HG02885 (cell line): Measurements from ENCODE around the gene MBP.

ENCODE experiments used
- ATAC-seq: cut with Tn5 transposase; IDR thresholded peaks from one replicate; pipeline ENCODE4 v1.9.1; 2021; ENCODE audit warnings: mild to moderate bottlenecking; ENCODE audit not compliant: unreplicated experiment, poor library complexity

Gene MBP

DNA sequence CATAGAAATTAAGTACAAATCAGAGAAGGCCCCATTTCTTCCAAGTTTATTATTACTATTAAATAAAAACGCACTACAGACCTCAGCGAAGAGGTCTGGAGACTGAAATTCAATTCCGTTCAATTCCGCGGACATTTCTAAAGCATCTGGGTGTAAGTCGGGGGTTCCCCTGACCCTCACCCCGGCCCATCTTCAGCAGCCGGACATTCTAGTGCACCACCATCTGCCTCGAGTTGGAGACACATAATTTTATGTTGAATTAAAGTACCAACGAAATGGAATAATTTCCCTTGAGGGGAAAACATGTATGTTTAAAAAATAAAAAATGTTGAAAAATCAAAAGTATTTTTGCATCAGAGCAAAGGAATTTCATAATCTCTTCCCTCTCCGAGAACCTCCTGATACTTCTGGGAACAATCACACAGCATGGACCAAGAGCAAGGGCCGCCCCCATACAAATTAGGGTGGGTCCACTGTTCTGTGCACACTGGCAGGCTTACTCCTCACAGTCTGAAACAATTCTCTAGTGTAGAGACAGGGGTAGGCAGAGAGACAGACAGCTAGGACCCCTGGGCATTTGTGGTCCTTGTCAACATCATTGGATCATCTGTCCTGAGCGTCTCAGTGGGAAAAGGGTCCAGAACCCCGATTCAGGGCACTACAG is 29.3 kb downstream of the MBP start:
- ATAC-seq = no peak

DNA sequence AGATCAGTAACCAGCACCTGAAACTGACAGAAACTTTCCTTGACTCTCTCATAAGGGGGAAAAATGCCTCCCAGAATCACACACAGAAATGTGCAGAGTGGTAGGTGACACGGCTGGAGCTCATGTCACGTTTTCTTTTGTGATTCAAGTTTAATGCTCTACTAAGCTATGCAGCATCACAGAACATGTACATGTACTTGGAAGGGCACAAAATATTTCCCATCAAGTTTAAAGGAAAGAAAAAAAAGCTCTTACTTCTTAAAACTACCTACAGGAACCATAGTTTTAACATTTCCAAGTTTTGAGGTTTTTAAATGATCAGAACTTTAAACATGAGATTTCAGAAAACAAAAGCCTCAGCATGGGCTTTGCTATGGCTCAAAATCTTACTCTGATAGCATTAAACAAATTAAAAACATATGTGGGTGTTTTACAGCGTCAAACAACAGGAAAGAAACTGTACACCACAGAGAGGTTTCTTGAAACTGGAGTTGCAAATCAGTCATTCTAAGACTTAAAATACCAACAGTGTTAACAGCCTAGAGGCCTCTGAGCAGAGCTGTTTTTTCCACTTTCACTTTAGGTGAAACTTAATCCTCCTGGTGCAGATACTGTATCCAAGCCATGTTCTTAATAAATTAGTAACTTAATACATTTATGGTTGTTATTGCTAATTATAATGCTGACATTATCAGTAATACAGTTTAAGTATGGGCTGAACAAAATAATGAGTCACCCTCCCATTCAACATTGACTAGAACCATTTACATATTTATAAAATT is 30.1 kb downstream of the MBP start:
- peak; percentile 79 for ATAC-seq

DNA sequence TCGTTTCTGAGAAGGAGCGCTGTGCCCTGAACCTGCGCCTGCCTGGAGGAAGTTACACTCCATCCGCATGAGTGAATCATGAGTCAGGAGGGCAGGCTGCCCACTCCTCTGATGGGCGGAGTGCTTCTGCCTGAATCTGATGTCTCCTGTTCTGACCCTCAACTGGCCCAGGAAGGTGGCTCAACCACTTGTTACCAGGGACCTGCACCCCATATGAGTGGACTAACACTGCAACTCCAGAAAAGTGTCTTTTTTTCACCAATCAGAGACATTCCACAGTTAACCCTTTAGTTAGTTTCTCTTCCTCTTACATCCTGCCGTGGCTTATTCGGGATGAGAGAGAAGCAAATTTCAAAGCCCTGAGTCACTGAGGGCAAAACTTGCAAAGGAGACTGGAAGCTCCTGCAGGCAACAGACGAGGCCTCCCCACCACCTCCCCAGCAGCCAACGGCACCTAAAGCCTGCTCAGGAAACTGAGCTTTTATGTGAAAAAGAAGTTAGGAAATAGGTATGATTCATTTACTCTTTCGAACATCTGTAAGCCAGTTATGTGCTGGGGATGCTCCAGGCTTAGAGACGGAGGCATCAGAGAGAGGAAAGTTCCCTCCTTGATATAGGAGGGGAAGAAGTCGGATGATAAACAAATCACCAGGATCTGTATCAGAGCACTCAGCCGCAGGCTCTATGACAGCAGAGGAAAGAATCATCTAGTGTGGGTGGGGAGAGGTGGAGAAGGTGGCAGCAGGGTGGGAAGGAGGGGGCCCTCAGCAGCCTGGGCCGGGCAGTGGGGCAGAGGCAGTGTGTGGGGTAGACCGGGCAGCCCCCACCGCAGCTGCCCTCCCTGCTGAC is 30.9 kb downstream of the MBP start:
- peak; percentile 39 for ATAC-seq

DNA sequence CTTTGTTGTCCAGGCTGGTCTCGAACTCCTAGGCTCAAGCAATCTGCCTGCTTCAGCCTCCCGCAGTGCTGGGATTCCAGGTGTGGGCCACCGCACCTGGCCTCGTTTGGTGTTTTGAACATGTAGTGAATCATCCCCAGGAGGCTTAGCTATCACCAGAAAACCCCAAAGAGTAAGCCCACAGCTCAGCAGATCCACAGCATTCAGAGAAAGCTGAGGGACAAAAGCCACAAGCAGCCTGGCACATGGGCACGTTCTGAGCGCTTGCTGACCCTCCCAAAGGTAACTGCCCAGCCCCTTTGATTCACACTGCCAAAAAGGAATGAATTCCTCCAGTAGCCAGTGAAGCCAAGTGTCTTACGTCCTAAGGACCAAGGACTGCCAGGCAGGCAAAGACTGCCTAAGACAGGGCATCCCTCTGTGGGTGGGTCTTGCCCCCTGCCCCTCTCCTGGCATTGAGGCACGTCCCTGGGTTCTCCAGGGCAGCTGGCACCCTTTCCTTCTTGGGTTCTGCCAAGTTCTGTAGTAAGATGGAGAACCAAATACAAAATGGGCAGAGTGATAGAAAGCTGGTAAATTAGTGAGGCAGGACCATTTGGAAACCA is 31.7 kb downstream of the MBP start:
- ATAC-seq = no peak

DNA sequence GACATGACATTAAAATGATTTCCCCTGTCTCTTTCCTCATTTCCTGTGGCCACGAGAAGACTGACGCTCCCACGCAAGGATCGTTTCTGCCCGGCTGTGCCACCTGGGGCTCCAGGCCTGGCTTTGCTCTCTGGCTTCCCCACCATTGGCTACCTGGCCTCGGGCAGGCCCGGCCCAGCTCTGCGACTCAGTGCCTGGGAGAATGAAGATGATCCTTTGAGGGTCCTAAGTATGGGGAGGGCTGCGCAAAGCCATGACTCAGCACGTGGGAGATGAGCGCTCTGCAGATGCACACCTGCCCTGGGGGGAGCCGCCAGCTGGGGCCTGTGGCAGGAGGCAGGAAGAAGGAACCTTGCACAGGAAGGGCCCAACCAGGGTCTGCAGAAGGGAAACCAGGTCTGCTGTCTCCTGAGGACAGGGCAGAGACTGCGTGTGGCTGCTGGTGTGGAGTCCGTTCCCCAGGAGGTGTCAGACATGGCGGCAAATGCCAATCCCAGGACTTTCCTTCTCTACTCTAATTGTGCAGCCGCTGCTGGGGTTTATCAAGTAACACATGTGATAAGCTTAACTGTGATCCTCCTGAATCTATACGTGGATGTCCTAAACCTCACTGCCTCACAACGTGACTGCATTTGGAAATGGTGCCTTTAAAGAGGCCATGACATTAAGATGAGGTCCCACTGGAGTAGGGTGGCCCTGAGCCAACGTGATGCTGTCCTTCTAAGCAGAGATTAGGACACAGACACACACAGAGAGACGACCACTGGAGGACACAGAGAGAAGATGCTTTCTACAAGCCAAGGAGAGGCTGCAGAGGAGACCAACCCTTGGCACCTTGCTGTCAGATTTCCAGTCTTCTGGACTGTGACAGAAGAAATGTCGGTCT is 32.9 kb downstream of the MBP start:
- ATAC-seq = peak; percentile 15

DNA sequence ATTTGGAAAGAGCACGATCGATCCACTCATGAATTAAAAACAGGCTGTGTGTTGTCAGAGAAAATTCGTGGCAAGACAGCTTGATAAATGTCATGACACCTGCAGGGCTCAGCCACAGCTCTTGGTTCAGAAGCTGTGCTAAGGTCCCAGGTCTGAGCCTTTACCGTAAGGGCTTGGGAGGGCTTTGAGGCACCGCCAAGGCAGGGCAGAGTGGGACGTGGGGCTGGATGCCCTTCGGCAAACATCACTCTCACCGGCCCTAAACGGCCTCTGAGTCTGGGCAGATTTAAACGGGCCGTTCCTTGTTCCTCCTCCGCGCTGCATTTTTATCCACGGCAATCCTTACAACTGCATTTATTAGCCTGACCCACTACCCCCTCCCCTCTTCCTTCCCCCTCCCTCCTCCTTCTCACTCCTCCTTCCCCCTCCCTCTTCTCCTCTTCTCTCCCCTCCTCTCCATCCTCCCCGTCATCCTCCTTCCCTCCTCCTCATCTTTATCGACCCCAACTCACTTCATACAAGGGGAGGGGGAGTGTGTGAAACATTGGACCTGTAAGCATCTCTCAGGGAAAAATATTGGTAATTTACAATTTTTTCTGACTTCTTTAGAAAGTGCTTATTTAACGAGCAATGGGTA is 33.9 kb downstream of the MBP start:
- ATAC-seq = no peak

DNA sequence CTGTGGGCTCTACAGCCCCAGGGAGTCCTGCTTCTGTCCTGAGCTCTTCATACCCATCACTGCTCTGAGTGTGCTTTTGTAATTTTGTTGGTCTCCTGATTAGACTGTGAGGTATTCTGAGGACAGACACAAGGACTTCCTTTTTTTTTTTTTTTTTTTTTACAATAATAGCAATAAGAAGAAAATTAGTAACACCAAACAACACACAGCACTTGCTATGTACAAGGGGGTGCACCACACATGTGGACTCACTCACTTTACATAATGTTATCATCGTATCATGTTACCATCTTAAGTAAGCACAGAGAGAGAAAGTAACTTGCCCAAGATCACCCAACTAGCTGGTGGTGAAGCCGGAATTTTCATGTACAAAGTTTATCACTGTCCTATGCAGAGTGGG is 34.6 kb downstream of the MBP start:
- no peak for ATAC-seq

DNA sequence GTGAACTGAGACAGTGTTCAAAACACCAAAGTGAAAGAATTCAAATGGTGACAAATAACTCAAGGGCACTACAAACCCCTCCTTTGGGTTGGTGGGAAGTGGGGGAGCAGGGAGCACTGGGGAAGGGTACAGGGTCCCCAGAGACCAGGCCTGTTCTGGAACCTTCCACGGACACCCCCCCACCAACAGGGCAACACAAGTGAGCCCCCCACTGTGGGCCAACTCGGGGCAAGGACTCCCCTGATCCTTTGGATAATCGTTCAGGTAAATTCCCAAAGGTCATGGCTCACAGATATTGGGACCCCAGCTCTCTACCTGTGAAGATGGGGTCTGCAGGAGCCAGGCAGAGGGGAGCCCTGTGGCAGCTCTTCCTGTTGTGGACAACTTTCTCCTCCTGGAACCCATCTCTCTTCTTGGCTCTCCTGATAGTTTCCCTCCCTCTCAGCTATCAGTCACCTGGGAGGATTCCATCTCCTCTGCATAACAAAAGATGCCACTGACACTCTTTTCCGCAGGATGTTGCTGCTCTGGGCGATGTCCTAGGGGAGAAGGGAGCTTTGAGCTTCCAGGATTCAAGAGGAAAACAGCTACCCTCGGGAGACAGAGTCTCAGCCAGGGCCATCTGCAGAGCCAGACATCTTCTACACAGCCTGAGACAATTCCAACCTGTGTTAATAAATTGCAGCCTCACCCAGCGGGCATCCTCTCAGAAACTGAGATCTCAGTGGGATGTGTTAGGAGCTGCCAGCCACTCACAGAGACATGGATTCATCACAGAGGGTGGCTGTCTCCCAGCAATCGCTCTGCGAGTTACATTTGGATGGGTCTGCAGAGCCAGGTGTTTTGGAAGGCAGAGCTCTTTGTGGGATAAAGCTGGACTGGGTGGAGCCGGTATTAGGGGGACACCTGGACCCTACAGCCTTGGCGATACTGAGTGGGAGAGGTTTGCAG is 35.4 kb downstream of the MBP start:
- ATAC-seq = no peak

DNA sequence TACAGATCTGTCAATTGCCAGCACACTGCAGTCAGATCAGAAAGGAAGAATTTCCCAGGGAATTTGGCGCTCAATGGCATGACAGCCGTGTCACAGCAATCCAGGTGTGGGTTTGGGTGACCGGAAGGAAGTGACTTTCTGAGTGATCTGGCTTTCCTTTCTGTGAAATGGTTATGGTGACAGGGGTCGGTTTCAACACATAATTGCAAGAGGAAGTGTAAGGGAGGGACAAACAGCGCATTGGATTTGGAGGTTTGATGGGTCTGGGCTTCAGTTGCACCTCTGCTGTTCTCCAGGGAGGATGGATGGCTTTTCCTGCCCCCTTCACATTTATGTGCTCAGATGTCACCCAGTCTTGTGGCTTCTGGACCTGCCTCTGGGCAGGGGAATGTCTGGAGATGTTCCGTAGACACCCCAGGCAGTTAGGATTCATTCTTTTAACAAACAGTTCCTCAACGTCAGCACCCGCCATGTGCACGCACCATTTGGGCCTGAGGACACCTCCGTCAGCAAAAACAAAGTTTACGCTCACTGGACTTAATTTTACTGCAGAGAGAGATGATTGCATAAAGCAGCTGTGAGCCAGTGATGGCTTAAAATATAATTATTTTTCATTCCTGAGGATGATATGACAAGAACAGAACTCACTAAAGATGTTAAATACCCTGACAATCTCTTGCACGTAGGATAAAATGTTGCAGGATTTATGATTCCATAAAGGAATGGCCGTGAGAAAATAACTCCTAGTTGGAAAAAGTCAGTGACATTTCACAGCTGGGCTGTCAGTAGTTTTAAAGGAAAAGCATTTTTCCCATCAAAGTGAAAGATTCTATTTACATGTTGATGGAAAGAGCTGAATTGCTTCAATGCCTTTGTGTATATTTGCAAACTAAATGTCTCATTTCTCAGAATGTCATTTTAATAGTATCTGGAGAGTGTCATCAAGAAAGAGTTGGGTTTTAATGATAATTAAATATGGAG is 36.9 kb downstream of the MBP start:
- ATAC-seq = no peak

DNA sequence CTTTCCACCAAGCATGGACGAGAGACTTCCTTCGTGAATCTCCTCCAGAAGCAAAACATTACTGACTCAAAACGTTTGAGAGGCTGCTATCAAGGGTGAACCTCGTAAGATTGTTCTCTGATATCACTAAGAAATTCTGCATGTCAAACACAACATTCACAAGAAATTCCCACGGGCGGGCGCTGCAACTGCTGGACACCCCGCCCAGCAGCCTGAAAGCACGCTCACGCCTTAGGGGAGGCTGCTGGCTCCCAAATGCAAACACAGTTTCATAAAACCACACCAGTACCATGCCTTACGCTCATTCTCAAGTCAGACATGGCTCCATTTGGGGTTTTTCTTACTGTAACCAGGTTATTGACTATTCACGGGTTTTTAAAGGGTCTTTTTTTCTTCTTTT is 39.0 kb downstream of the MBP start:
- ATAC-seq = no peak

DNA sequence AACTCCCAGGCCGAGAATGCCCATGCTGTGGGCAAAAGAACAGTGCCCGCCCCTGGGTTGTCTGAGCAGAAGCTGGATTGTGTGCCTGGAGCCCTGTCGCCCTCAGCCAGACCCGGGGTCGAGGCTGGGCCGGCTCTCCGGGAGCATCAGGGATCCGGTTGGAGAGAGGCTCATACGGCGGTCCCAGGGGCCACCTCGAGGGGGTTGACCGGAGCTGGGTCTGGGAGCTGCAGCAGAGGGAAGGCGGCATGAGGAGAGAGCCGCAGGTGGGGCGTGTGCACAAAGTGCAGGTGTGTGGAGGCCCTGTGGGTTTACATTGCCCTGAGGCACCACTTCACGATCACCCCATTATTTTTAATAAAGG is 39.5 kb downstream of the MBP start:
- ATAC-seq = no peak

DNA sequence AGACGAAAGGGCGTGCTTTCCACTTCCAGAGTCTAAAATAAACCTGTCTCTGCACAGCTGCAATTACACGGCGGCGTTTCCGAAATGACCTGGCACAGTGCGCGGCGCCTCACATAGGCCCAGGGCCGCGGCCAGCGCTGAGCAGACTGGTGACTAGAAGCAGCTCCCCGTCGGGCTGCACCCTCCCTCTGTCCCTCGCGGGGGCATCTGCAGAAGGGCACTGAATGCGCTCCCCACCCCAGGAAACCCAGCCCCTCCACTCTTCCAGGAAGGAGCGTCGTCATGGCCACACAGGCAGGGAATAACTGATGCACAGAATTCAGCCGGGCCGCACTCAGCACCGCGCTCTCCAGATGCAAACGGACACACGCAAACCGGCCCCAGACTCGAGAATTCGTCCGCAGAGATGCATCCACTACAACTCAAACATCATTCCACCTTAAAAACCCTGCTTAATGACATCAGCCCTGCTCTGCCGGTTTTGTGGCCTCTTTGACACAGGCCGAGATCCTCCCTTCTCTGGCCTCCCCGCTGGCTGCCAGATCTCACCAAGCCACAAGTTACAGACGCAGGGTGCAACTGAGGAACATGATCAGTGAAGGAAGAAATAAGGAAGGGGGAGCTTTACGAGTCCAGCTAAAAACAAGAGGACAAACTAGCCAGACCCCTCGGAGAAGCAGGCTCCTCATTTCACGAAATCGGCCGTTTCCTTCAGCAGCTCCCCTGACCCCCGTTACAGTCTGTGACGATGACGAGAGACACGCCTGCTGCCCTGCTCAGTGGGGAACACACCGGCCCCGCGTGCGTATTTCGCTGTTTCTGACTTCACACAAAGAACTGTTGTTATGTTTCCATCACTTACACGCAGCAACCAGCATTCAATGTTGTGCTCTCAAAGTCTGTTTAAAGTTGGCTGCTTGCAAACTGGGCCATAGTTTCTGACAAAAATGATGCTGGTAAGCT is 40.2 kb downstream of the MBP start:
- ATAC-seq = no peak

DNA sequence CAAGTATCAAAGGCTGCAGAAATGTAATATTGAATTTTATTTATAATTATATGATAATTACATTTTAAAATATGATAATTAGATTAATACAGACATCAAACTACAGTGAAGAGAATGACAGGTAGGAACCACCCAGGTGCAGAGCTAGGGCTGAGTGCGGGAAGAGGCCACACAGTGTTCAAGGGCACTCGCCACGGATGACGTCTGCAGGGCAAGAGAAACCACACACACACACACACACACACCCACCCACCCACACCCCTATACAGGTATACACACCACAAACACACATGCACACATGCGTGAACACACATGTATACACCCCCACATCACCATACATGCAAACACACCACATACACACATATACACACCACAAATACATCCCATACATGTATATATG is 41.2 kb downstream of the MBP start:
- ATAC-seq = no peak

DNA sequence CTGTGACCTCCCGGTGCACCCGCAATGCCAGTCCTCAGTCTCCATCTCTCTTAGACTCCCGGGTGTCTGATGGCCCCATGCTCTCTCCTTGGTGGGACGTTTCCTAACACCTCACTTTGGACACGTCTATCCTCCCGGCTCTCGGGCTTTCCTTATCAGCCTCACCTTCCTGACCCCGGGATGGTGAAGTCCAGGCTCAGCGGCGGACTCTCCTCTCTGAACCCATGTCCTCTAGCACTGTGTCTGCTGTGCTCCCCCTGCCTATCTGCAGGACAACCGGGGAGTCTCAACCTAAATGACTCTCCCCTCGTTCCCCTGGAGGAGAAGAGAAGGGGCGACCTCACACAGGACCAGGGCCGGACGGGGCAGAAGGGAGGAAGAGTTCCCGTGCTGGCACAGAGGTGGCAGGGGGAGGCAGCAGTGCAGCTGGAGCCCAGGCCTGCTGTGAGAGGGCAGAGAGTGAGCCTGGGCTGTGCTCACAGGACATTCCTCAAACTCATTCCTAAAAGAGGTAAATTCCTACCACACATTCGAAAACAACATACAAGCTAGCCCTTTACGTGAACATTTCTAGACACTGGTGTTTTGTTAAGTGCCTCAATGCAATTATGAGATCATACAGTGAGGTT is 41.9 kb downstream of the MBP start:
- no peak for ATAC-seq

DNA sequence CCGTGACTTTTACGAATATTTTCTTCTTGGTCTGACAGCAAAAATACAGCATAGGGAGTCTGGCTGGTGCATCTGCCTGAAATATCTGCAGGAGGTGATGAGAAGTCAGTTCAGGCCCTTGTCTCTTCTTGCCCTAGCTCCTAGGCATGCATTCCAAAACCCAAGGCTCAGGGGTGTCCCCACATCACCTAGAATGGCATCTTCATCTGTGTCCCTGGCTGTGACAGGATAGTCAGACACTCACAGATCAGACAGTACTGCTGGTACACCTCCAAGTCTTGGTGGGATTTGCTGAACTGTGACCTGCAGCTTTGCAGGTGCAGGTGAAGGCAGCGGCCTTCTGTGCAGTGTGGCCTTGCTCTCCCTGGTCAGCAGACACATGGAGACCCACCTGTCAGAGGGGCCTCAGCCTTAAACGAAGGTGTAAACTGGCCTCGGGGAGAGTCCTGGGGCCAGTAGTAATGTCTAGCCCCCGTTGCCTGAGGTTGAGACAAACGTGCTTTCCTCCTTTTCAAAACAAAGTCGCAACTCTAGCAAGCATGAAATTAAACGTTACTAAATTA is 42.8 kb downstream of the MBP start:
- ATAC-seq = no peak
